GOT3 (cell line): Measurements from ENCODE around the gene KCNA2.

Experiments
- DNase-seq: peaks from one replicate; lab custom pipeline; 2025; ENCODE audit warnings: mixed read lengths; lab: John Stamatoyannopoulos, UW

KCNA2 gene

DNA sequence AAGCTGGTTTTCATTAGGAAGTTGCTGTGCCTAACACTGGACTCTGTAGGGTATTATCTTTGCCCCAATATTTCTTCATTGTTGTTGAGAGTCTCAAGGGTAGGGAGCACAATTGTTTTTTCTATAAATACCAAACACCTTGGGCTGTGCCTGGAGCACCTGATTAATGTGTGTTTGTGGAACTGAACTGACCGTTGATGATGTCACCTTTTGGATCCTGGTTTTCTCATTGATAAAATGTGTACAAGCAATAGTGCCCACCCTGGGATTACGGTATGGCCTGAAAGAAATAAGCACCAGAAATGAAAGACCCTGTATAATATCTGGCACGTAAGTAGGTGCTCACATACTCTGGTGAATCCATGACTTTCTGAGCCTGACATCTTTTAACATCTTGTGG, 39.3 kb downstream of the KCNA2 start:
- no peak for DNase-seq

DNA sequence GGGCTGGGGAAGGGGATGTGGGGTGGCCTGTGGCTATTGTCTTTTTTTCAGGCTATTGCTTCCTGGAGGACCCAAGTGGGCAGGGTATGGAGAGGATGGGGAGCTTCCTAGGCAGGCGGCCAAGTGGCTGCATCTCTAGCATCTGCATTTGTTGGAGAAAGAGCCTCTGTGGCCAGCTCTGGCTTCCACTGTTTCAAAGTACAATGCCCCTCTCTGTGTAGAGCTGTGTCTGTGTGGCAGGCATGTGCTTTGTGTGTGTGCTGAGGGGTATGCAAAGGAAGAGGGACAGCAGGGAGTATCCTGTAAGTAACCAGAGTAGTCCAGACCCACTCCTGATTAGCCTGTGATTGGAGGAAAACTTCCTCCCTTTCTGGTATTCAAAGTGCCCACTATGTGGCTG, 40.6 kb downstream of the KCNA2 start:
- no peak for DNase-seq

GRCh38 chr1:110563089-110563488, 43.1 kb downstream of the KCNA2 start:
- DNase-seq, result no peak

GRCh38 chr1:110561596-110561995, 44.6 kb downstream of the KCNA2 start:
- DNase-seq, result no peak

DNA sequence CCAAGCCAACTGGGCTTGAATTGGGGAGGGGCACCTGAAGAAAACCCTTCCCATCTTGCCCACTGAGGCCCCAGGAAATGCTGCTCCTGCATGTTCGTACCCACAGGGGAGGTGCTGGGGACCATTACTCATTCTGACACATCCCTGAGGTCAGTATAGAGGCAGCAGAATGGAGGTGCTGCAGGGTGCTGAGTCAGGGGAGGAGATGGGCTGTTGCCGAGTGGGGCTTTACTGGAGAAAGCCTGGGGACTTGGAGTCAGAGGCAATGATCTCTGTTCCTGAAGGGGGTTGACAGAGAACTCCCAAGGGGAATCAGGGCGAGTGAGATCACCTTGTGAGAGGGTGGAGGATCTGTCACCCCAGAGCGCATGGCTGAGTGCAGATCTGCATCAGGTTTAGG, 47.0 kb downstream of the KCNA2 start:
- no peak for DNase-seq

DNA sequence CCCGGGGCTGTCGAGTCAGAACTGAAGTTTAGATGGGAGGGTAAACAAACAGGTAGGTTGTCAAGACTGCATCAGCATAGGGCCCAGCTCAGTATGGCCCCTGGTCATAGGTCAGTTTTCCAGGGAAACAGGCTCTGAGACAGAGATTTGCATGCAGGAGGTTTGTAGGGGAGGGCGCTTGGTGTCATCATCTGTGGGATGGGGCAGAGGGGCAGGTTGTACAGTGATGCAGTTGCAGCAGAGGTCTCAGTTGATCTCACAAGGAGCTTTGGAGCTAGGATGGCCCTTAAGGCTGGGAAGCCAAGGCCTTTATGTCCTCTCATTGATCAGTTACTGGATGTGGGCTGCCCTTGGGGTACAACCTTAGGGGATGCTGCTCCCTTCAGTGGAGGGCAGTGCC, 48.7 kb downstream of the KCNA2 start:
- DNase-seq, result no peak

DNA sequence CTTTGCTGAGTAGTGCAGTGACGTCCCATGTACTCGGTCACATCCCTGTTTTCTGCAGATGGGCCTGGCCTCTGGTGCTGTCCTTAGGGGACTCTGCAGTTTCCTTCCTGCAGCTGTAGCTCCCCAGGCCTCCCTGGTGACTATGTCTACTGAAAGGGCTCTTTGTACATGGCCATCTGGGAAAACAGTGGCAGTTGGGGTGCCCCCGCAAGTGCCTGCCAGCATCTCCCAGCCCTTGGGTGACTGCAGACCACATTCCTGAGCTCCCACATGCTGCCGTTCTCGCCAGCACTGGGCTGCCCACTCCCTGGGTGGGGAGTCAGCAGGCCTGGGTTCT, 49.7 kb downstream of the KCNA2 start:
- DNase-seq, result no peak

- no peak for DNase-seq
These were observed 50.2 kb downstream of the KCNA2 start for GRCh38 chr1:110555807-110556470.

- DNase-seq, result no peak
These were observed 51.0 kb downstream of the KCNA2 start for GRCh38 chr1:110554871-110555801.

- no peak for DNase-seq
These were observed 54.8 kb downstream of the KCNA2 start for GRCh38 chr1:110551278-110551809.

GRCh38 chr1:110549831-110550230, 56.3 kb downstream of the KCNA2 start:
- no peak for DNase-seq

DNA sequence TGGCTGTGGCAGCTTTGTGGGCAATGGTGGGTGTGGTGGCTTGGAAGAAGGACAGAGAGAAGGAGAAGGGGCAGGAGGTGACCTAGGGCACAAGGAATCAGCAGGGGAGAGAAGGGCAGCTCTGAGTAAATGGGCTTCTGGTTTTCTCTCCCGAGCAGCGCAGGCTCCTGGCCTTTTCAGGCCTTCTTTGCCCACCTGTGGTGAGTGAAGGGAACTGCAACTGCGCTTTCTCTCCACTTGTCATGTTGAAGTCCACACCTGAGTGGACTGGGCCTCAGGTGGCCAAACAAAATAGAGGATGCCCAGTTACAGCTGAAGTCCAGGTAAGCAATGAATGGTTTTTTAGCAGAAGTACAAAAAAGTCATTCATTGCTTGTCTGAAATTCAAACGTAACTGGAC, 57.8 kb downstream of the KCNA2 start:
- no peak for DNase-seq

DNA sequence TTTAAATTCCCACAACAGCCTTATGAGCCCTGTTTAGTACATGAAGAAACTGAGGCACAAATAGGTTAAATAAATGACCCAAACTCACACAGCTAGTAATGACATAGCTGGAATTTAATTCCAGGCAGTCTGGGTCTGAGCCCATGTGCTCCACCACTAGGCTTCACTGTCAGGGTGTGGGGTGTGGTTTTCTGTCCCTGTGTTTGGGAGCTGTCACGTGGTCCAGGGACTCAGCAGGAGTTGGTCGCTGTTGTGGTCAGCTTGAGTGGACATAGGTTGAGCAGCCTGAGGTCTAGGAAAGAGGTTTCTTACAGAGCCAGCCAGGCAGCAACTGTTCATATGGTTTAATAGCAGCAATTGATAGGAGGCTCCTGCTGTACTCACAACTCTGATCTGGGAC, 59.1 kb downstream of the KCNA2 start:
- DNase-seq, result no peak

DNA sequence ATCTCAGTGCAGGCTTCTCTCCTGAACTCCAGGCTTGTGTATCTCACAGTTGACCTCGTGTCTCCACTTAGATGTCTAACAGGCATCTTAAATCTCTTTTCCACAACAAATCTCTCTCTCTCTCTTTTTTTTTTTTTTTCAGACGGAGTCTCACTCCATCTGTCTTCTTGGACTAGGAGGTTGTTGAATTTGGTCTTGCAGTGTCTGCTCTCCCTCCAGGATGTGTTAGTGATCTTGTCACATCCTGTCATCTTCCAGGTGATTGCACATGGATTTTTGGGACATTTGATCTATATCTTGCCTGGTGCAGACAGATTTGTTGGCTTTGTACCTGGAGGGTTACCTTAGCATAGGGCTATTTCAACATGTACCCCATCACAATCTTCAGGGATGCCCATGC, 60.7 kb downstream of the KCNA2 start:
- DNase-seq, result no peak

GRCh38 chr1:110544753-110545152, 61.4 kb downstream of the KCNA2 start:
- DNase-seq, result no peak
